ENCODE data around the gene TPH1.

The TPH1 gene

GRCh38 chr11:18064450-18065054 is 18.5 kb upstream of the TPH1 start:
- H3K4me3 ChIP-seq (ENCODE audit: low read depth, low read length): no peak overlapping the region
- DNase-seq (ENCODE audit: low read depth, low spot score): no peak
- no peak for TF ChIP-seq CTCF (IDR thresholded peaks at IDR 0.05; ENCODE audit: low read depth, low read length)
- in situ Hi-C loops (cut with HindIII; ENCODE audit: low sequenced_read_pairs): no loop called here

- DNase-seq (ENCODE audit: low read depth, low spot score): no peak
- TF ChIP-seq CTCF (IDR thresholded peaks at IDR 0.05; ENCODE audit: low read depth, low read length): no peak
- H3K4me3 ChIP-seq (ENCODE audit: low read depth, low read length): no peak overlapping the region
- in situ Hi-C loops (cut with HindIII; ENCODE audit: low sequenced_read_pairs): no loop called here
These were observed 17.9 kb upstream of the TPH1 start for GRCh38 chr11:18063862-18064434.

- H3K4me3 ChIP-seq (ENCODE audit: low read depth, low read length): no peak overlapping the region
These were observed 17.1 kb upstream of the TPH1 start for GRCh38 chr11:18063125-18063524.

GRCh38 chr11:18061351-18061750 is 15.3 kb upstream of the TPH1 start:
- no peak for TF ChIP-seq CTCF (IDR thresholded peaks at IDR 0.05; ENCODE audit: low read depth, low read length)
- no peak overlapping the region for H3K4me3 ChIP-seq (ENCODE audit: low read depth, low read length)
- no peak for DNase-seq (ENCODE audit: low read depth, low spot score)
- in situ Hi-C loops (cut with HindIII; ENCODE audit: low sequenced_read_pairs): no loop called here

More at GRCh38 chr11:18063125-18063524, 17.1 kb upstream of the TPH1 start:
- no peak for TF ChIP-seq CTCF (IDR thresholded peaks at IDR 0.05; ENCODE audit: low read depth, low read length)
- in situ Hi-C loops (cut with HindIII; ENCODE audit: low sequenced_read_pairs): no loop called here
- no peak for DNase-seq (ENCODE audit: low read depth, low spot score)

- no peak for TF ChIP-seq CTCF (IDR thresholded peaks at IDR 0.05; ENCODE audit: low read depth, low read length)
- DNase-seq (ENCODE audit: low read depth, low spot score): no peak
- in situ Hi-C loops (cut with HindIII; ENCODE audit: low sequenced_read_pairs): no loop called here
- no peak overlapping the region for H3K4me3 ChIP-seq (ENCODE audit: low read depth, low read length)
These were observed 10.6 kb upstream of the TPH1 start for GRCh38 chr11:18056561-18057181.

GRCh38 chr11:18054511-18055103 is 8.5 kb upstream of the TPH1 start:
- DNase-seq (ENCODE audit: low read depth, low spot score): no peak
- H3K4me3 ChIP-seq (ENCODE audit: low read depth, low read length): no peak overlapping the region
- in situ Hi-C loops (cut with HindIII; ENCODE audit: low sequenced_read_pairs): no loop called here
- TF ChIP-seq CTCF (IDR thresholded peaks at IDR 0.05; ENCODE audit: low read depth, low read length): no peak
